Measurements from ENCODE around the gene RPL23.

The RPL23 gene

DNA sequence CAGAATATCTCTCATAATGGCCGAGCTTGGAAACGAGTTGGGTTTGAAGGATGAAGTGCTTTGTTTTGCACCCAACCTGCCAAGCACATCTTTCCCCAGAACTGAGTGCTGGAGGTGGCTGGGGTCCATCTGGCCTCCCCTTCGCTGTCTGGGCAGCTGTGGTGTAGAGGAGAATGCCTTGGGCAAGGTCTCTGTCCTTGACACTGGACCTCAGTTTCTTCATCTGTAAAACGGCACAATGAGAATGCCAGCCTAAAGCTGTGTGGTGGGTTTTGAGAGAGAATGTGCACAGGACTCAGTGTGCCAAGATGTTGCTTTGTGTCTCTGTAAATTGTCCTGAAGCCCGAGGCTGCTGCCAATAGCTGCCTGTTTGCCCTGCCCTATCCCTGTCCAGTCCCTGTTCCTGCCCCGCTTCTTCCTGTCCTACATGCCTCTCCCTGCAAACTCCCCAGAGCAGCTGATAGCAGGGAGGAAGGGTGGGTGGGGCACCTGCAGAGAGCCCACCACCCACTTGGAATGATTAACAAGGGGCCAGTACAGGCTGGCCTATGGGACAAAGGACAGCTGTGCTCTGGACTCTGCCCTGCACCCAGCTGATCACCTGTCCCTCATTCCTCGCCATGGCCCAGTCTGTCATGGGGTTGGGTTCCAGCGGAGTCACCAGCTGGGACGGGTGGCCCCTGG is 31.7 kb upstream of the RPL23 start:
- no peak for DNase-seq

DNA sequence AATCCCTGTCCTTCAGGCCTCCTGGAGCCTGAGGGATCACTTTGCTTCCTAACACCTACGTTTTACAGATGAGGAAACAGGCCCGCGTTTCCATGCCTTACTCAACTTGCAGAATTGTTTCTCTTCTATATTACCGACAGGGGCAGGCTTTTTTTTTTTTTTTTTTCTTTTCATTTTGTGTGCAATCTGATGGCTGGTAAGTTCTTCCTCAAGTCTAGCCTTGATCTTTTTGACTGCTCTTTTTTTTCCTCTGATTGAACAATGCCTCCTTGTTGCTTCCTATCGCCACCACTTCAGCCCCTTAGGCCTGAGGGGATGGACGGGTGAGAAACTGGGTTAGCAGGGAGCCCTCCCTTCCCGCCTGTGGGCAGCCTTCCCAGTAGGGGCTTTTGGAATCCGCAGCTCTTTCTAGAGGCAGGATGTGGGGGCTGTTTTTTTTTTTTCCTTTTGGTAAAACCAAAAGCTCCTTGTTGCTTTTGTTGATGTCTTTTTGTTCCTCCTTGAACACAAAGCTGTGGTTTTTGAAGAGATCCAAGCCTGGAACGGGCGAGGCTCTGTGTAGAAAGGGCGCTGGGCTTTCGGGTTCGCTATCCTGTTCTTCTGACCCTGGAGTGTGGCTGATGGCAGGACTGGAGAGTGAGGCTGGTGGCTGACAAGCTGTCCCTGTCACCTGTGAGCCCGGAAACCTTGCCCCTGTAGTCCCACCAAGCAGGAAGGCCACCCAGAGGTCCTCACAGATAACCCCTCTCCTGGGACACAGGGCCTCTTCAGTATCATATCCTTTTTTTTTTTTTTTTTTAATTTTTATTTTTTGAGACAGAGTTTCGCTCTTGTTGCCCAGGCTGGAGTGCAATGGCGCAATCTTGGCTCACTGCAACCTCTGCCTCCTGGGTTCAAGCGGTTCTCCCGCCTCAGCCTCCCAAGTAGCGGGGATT is 30.3 kb upstream of the RPL23 start:
- DNase-seq, result peak in 22 of 58 donors; percentile 19 to 69 (median 41)

DNA sequence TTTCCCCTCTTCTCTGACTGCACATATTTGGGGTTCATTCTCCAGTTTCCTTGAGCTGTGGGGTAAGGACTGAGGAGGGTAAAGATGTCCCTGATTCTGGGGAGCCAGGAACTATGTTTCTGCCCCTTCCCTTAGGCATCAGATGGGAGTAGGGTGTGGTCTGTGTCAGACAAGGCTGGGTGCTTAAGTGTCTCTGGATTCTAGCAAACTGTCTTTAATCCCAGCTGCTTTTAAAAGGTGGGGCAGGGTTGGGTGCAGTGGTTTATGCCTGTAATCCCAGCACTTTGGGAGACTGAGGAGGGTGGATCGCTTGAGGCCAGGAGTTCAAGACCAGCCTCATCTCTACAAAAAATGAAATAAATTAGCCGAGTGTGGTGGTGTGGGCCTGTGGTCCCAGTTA is 29.3 kb upstream of the RPL23 start:
- no peak for DNase-seq

DNA sequence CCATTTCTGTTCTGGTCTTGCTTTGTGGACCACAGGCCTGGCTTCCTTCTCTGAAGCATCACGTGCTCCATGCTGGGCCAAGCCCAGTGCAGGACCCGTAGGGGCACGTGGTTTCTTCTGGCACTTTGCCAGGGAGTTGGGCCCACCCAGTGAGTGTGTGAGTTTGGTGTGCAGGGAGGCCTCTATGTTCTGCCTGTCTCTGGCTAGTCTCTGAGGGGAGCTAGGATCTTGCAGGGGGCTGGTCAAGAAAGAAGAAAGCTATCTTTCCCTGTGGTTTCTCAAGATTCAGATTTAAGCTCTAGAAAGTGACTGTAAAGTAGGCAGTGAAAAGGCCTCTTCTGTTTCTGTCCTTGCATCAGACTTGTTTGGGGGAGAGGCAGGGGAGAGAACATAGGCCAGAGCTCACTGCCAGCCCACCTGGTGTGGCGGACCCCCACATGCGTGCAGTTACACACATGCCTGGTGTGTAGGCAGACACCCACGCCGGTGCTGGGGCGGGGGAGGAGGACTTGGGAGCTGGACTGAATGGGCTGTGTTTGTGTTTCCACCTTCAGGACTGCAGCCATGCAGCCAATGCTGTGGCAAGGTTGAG is 28.2 kb upstream of the RPL23 start:
- peak in 26 of 58 donors; percentile 11 to 65 (median 42) for DNase-seq

GRCh38 chr17:38879878-38880665 is 26.6 kb upstream of the RPL23 start:
- no peak for DNase-seq

DNA sequence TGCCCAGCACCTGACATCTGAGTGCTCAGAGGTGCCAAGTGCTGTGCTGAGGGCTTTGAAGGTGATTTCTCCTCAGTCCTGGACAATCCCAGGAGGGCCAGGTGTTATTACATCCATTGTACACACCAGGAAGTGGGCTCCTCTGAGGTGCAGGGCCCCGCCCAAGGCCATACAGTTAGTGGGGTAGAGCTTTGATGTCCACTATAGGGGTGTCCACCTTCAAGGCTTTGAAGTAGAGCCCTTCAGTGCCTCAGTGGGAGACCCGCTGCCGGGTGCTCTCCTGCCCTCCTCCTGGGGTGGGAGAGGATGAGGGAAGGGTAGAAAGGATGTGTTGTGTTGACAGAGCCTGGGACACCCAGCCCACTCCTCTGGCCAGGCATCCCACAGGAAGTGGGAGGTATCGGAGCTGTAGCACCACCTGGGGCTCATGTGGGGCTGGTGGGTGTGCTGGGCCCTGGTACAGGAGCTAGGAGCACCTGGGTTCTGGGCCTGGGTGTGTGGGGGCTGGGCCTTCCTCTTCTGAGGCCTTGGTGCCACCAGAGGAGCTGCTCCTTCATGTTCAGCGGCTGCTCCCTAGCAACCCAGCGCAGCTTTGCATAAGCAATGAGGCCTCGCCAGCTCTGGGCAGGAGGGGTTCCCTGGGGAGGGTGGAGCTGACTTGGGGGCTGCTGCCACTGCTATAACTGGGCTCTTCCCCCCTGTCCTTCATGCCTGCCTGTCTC is 23.8 kb upstream of the RPL23 start:
- DNase-seq, result peak in 22 of 58 donors; percentile 7 to 70 (median 32)

DNA sequence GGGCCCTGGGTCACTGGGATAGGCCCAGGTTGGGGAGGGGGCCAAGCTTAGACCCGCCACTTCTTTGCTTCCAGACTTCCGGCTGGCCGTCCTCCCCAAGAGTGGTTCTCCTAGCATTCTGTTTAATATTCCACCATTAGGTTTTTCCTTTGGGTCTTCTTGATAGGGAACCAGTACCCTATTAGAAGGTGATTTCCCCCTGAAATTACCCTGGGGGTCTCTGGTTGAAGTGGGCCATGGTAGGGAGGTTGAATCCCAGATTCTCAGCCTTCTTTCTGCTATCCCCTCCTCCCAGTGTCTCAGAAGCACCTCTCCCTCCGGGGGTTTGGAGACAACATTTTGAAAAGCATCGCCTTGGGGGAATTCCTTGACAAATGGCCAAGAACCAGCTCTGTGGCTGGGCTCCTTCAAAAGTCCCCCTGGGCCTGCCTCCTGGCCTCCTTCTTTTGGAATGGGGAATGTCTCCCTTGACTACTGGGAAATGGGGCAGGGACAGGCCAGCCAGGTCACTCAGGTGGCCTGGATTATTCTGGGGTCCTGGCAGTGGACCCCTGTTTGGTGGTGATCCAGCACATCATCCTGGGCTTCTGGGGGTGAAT is 22.1 kb upstream of the RPL23 start:
- no peak for DNase-seq

GRCh38 chr17:38874505-38875400 is 21.2 kb upstream of the RPL23 start:
- peak in 5 of 58 donors; percentile 12 to 36 (median 22) for DNase-seq

DNA sequence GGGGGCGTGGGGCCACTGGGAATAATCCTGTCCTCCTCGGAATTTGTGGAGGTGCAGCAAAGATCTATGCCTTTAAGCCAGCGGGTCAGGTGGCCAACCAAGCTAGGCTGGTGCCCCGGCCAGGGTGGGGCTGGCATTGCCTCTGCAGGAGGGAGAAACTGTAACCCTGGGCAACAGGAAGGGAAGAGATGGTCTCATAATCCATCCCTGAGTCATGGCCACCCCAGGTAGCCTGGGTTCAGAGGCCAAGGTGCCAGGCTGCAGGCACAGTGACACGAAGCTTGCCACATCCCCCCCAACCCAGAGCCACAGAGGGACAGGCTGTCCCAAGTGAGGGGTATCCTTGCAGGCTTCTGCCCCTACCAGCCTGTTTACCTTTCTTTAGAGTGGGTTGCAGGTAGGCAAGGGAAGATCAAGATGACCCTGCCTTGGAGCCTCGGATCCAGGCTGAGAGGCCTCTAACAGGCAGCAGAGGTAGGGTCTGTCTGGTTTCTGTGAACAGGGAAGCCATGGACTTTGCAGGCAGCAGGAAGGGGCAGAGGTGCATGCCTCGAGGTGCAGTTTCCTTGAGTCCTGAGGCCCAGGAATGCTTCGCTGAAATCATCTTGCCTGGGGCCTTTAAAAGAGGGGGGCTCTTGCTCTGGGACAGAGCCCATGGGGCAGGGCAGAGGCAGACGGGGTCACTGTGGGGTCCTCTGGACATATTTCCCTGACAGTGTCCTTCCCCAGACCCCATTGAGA is 20.3 kb upstream of the RPL23 start:
- DNase-seq, result no peak

DNA sequence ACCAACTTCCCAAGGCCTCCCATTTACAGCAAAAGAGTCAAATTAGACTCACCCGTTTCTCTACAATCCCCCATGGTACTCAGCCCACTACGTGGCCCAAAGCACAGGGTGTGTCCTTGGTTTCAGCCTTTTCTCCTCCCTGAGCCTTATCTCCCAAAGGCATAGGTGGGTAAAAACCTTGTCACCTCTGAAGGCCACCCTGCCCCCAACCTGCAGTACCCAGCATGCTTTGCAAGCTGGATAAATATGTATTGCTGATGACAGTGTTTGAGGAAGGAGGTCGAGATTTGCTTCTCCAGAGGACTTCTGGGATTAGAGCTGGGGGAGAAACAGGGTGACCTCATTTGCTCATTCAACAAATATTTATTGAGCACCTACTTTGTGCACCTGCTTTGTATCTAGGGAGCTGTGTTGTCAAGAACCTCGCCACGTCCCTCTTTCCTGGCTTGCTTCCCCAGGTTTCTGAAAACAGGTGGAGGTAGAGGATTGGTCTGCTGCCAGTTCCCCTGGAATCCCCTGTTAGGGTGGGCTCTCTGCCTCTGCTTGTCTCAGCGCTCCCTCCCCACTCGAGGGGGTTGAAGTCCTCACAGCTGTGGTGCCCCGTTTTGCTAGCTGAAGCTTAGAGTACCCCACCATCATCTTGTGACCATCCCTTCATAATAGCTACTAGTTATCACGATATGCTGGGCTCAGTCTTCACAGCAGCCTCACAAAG is 19.3 kb upstream of the RPL23 start:
- peak in 1 of 58 donors; percentile 15 for DNase-seq

GRCh38 chr17:38872027-38872511 is 18.5 kb upstream of the RPL23 start:
- no peak for DNase-seq

GRCh38 chr17:38871247-38872015 is 17.9 kb upstream of the RPL23 start:
- peak in 5 of 58 donors; percentile 16 to 38 (median 29) for DNase-seq

GRCh38 chr17:38870259-38871165 is 17.0 kb upstream of the RPL23 start:
- DNase-seq, result peak in 39 of 58 donors; percentile 29 to 78 (median 59)

DNA sequence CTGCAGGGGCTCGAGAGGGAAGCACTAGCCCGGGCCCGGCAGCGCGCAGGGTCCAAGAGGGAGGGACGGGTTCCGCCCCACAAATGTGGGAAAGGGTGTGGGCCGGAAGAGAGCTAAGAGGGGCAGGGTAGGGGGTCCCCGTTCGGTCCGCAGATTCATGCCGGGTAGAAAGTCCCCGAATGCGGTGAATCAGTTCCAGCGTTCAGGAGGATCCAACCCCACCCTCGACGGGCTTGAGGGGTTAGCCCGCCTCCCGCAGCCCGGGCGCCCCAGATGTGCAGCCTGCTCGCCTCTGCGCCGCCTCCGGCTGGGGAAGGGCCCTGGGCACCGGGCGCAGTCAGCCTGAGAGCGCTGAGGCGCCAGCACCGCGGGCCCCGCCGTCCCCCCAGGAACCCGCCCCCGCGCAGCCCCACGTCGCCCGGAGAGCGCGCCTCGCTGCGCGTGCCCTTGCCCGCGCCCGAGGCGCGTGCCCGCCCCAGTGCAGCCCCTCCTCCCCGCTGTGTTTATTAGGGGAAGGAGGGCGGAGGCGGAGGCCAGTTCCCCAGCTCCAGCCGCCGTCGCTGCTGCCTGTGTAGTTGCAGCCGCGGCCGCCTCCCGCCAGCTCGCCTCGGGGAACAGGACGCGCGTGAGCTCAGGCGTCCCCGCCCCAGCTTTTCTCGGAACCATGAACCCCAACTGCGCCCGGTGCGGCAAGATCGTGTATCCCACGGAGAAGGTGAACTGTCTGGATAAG is 16.2 kb upstream of the RPL23 start, which contains the start of gene LASP1:
Gene LASP1, plus strand, starts transcription at position 533 of the 733 bp plus-strand sequence. Its CDS starts 132 bp downstream, at position 665.
- peak in 57 of 58 donors; percentile 40 to 92 (median 83) for DNase-seq
